GM12874 (cell line): Measurements from ENCODE around the gene CDR2.

Source experiments
- CTCF ChIP-seq: IDR thresholded peaks from 2 replicates; pipeline ENCODE4 v1.5.1; 2011; ENCODE audit warnings: low read depth, mild to moderate bottlenecking, control low read depth, low read length, moderate library complexity; ENCODE audit not compliant: insufficient read depth

The CDR2 gene

GRCh38 chr16:22356930-22357634, 17.3 kb downstream of the CDR2 start:
- TF ChIP-seq CTCF, result no peak

- no peak for TF ChIP-seq CTCF
Measured at GRCh38 chr16:22355487-22355908, 18.9 kb downstream of the CDR2 start.

- TF ChIP-seq CTCF, result no peak
Measured at GRCh38 chr16:22353933-22354541, 20.4 kb downstream of the CDR2 start.

- no peak for TF ChIP-seq CTCF
Measured at GRCh38 chr16:22353191-22353919, 21.1 kb downstream of the CDR2 start.

- no peak for TF ChIP-seq CTCF
Measured at GRCh38 chr16:22352723-22353122, 21.7 kb downstream of the CDR2 start.

GRCh38 chr16:22352140-22352539, 22.3 kb downstream of the CDR2 start:
- TF ChIP-seq CTCF, result no peak

GRCh38 chr16:22348291-22348690, 26.1 kb downstream of the CDR2 start:
- TF ChIP-seq CTCF, result no peak
